Heart left ventricle (tissue), 13 donors: ENCODE data around the gene HNRNPC.

Experiments
- POLR2A ChIP-seq, 2 donors: fragments of 450-650 bp; IDR thresholded peaks; one replicate each; pipeline ENCODE4 v1.6.1; 2017; ENCODE audit warnings: antibody characterized with exemption in 2 of 2, mild to moderate bottlenecking in 2 of 2, moderate library complexity in 2 of 2
- TF ChIP-seq, protein P1 (sequence below), 12 donors: fragments of 200-600 bp; sonication (generic) in 4 of 12; IDR thresholded peaks; one replicate each; pipeline versions ENCODE4 v1.5.0 to v1.8.0; 2018 to 2022; ENCODE audit warnings: antibody characterized with exemption in 12 of 12, mild to moderate bottlenecking in 5 of 12
- donor health status: ischemic (EF 13 %, LVEDD 7.1; RV severe dilation, severe dysfunction).
- donor health status: DM: no; HTN: yes; CAD: no.
- donor health status: DM: no; HTN: no; CAD: no.
- donor health status: ischemic (EF 25% LVEDD 6.9; RV normal size, moderate dysfunction).
- donor health status: ischemic (EF 25% LVEDD 5.7; RV mildly dilated, moderate dysfunction).
- donor health status: ischemic (EF 35%, LVEDD 5.7; RV mildly dilated, moderate dysfunction).
- donor health status: nonischemic (EF 11% LVEDD 7.7; RV severe dilation, severe dysfunction).
- donor health status: DM: yes; HTN: yes; CAD: no.
- donor health status: PGD.
- donor health status: ischemic (EF 29% LVEDD 5.4; RV normal size, mild dysfunction).
- donor health status: nonischemic (EF 23%, LVEDD 6.1; RV moderate dilation, normal function).

- TF ChIP-seq, protein P1, sequence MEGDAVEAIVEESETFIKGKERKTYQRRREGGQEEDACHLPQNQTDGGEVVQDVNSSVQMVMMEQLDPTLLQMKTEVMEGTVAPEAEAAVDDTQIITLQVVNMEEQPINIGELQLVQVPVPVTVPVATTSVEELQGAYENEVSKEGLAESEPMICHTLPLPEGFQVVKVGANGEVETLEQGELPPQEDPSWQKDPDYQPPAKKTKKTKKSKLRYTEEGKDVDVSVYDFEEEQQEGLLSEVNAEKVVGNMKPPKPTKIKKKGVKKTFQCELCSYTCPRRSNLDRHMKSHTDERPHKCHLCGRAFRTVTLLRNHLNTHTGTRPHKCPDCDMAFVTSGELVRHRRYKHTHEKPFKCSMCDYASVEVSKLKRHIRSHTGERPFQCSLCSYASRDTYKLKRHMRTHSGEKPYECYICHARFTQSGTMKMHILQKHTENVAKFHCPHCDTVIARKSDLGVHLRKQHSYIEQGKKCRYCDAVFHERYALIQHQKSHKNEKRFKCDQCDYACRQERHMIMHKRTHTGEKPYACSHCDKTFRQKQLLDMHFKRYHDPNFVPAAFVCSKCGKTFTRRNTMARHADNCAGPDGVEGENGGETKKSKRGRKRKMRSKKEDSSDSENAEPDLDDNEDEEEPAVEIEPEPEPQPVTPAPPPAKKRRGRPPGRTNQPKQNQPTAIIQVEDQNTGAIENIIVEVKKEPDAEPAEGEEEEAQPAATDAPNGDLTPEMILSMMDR (IDR thresholded peaks at IDR 0.05): no peak
- no peak for TF ChIP-seq POLR2A (IDR thresholded peaks at IDR 0.05)
Observed at GRCh38 chr14:21197418-21198205, 71.6 kb downstream of the HNRNPC start.
